ENCODE results near the gene NT5DC1. TPM values are rescaled to one million over a fixed set of nuclear protein-coding genes. Genes with fewer than 3 reads are reported as not detected.

NT5DC1 gene
- total RNA-seq, 1 experiment from 2014 or later = 19.9 TPM

- peak; percentile 49 for DNase-seq (ENCODE audit: low read depth)
These were observed 89.9 kb downstream of the NT5DC1 start for GRCh38 chr6:116190550-116190949.

GRCh38 chr6:116191881-116192280 lies 91.2 kb downstream of the NT5DC1 start:
- no peak for DNase-seq (ENCODE audit: low read depth)

GRCh38 chr6:116192786-116193185 lies 92.1 kb downstream of the NT5DC1 start:
- DNase-seq (ENCODE audit: low read depth) = no peak

DNA sequence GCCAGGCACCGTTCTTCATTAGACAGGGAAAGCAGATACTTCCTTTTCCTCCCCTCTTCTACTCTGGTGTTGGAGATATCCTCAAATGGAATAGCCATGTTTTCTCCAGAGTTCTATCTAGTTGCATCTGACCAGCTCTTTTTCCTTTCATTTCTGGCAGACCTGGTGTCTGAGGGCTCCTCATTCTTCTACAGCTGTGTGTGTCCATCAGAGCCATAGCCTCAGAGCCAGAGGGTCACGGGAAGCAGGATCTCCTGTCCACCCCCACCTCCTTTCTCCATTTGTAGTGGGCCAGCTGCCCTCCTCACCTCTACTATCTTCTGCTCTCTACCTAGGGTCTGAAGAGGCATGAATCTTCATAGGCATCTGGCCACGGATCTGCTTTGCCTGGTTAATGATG lies 96.2 kb downstream of the NT5DC1 start:
- no peak for DNase-seq (ENCODE audit: low read depth)

GRCh38 chr6:116200619-116201249 lies 100.1 kb downstream of the NT5DC1 start:
- no peak for DNase-seq (ENCODE audit: low read depth)

DNA sequence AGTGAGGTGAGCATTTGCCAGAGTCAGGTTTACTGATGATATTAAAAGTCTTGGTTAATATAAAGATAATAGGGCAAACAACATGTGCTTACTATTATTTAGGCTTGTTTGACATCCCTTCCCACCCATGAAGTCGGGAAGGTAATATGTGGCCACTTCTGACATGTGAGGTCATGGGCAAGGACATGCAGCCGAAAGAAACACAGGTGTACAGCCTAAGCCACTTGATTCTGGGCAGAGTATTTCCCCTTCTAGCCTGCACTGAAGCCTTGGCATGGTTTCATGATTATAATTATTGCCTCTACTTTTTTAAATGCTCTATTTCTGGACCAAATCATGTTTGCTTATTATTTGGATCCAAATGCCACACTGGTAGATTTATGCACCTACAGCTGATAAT lies 100.9 kb downstream of the NT5DC1 start:
- DNase-seq (ENCODE audit: low read depth) = no peak

DNA sequence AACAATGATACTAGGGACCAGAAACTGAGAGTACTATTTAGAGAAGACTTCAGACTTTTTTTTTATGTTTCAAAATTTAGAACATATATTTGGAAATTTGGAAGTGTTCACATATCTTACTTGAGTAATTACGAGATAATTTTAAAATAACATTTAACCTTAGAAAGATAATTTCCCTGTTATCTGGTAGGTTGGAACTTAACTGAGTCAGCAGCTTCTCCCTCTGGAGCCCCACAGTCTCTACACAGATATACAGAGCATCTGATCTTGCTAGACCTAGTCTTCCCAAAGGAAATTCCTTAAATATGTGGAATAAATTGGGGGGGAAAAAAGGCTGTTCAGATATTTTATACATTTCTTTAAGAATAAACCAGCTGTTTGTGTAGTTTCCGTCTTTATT lies 104.6 kb downstream of the NT5DC1 start:
- no peak for DNase-seq (ENCODE audit: low read depth)

GRCh38 chr6:116206231-116206903 lies 105.7 kb downstream of the NT5DC1 start:
- peak; percentile 49 for DNase-seq (ENCODE audit: low read depth)

DNA sequence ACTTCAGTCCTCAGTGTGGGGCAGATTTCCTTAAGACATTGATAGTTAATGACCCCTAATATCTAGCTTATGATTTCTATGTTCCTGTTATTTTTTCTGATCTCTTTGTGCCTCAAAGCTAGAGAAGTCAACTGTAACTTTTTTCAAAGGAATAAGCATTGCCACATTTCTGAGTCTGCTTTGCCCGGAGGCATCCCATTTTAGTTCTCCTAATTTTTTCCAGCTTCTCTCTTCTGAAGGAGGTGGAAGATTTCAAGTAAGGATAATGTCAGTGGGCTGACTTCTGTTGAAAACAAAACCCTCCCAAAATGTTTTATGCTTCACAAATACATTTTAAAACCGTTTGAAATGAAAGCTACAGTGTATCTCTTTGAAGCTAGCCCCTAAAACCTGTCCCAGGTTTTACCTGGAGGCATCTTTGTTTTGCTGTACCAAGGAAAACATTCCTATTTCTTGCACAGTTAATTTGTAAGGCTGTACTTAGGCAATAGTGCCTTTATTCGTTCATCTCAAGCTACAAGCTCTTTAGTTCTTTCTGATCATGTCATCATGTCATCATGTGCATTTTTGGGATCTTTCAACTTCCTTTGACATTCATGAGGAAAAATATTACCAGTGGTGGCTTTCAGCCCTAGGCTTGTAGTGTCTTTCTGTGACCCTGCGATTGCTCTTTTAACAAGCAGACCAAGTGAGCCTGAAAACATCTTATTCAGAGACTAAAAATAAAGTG lies 107.6 kb downstream of the NT5DC1 start:
- DNase-seq (ENCODE audit: low read depth) = no peak

DNA sequence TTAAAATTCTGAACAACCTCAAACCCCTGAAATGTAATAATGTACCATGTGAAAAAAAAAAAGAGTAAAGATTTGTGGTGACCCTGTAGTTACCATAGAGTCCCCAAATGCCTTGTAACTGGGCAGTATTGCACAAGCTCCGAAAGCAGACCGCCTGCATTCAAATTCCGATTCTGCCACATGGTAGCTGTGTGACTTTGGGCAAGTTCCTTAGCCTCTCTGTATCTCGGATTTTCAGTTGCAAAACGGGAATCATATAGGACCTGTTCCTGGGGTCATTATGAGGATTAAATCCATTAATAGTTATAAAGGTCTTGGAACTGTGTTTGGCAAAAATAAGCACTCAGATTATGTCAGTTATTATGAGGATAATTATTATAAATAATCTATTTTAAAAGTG lies 109.7 kb downstream of the NT5DC1 start:
- no peak for DNase-seq (ENCODE audit: low read depth)

DNA sequence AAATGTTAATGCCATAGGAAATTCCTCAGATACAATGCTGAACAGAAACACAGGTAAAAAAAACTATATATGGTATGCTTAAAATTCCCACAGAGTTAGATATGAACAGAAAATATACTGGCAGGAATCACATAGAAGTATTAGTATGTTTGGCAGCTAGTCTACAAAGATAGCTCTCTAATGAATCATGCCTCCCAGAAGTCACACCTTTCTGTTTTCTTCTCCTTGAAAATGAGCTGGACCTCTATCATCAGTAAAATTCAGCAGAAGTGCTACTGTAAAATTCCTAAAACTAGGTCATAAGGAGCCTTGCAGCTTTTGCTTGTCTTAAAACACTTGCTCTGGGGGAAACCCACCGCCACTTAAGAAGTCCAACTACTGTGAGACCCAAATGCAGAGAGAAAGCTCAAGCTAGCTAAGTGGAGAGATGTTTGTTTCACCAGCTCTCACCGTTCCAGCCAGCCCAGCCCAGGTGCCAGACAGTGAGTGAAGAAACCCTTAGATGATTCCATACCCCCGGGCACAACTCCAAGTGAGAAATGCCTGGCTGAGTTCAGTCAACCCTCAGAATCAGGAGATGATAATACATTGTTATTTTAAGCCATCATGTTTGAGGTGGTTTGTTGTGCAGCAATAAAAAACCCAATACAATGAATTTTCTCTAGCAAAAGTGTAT lies 110.2 kb downstream of the NT5DC1 start:
- DNase-seq (ENCODE audit: low read depth) = peak; percentile 66

DNA sequence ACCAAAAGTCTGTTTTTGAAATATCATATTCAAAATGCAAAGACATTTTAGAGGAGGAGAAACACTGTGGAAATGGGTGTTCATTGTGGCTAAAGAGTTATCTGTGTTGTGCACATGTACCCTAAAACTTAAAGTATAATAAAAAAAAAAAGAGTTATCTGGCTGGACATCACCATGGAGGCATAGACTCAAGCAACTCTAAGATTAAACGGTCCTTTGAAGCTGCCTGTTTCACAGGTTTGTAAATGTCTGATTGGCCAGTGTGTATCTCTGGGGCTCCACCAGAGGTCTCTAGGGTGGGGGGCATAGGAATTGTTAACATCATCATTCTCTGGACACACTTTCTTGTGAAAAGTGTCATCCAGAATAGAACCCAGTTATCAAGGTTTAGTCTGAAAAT lies 114.0 kb downstream of the NT5DC1 start:
- no peak for DNase-seq (ENCODE audit: low read depth)

GRCh38 chr6:116215414-116215813 lies 114.8 kb downstream of the NT5DC1 start:
- peak; percentile 51 for DNase-seq (ENCODE audit: low read depth)

DNA sequence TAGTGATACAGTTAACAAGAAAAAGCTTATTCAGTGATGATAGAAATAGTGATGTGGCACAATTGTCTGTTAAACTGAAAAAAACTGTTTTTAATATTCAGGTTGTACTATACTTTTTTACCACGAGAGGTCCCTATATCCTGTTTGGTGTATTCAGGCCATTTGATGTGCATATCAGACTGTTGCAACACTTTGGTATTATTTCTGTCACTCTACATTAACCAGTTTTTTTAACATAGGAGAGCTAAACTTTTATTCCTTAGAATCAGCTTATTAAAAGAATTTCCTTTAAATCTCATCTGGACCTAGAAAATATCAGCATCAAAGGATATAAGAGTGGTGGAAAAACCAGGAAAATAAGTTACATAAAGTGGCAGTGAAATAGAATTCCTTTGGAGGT lies 116.4 kb downstream of the NT5DC1 start:
- DNase-seq (ENCODE audit: low read depth) = peak; percentile 44

GRCh38 chr6:116218172-116218633 lies 117.5 kb downstream of the NT5DC1 start:
- DNase-seq (ENCODE audit: low read depth) = no peak

DNA sequence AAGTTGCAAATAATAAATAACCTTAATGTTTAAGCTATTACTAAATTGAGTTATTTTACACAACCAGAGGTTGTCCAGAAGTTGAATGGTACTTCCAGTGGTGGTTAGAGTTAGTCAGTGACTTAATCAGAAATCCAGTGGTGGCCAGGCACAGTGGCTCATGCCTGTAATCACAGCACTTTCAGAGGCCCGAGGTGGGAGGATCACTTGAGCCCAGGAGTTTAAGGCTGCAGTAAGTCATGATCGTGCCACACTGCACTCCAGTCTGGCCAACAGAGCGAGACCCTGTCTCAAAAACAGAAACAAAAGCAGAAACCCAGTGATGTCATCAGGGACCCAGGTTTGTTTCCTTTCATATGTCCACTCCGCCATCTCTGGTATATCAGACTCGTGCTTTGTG lies 118.2 kb downstream of the NT5DC1 start:
- no peak for DNase-seq (ENCODE audit: low read depth)

GRCh38 chr6:116221067-116221466 lies 120.4 kb downstream of the NT5DC1 start:
- DNase-seq (ENCODE audit: low read depth) = no peak

GRCh38 chr6:116221911-116222310 lies 121.3 kb downstream of the NT5DC1 start:
- DNase-seq (ENCODE audit: low read depth) = no peak

DNA sequence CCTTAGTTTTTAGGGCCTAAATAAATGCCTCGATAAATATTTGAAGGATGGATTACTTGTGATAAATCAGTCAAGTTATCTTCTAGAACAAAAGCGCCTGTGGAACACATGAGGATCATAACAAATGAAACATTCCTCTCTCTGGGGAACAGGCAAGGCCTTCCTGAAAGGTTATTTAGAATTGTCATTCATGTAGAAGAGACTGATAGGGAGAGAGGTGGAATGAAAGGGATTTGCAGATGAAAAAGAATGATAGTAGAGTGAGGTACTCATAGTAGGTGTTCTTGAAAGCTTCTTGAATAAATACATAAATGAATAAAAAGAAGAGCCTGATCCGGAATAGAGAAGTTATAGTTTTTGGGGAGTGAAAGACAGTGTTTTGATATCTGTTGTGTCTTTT lies 122.7 kb downstream of the NT5DC1 start:
- no peak for DNase-seq (ENCODE audit: low read depth)

- DNase-seq (ENCODE audit: low read depth) = no peak
These were observed 128.7 kb downstream of the NT5DC1 start for GRCh38 chr6:116229287-116229913.

- no peak for DNase-seq (ENCODE audit: low read depth)
These were observed 134.0 kb downstream of the NT5DC1 start for GRCh38 chr6:116234689-116235088.

Measured in HT1080 (cell line).